ENCODE measurements around the gene VSTM2L. TPM values are rescaled to one million over a fixed set of nuclear protein-coding genes. Genes with fewer than 3 reads are reported as not detected.

VSTM2L gene
- total RNA-seq, 4 donors from 2014 or later = 7.5 to 11.7 (median 10.1) TPM

DNA sequence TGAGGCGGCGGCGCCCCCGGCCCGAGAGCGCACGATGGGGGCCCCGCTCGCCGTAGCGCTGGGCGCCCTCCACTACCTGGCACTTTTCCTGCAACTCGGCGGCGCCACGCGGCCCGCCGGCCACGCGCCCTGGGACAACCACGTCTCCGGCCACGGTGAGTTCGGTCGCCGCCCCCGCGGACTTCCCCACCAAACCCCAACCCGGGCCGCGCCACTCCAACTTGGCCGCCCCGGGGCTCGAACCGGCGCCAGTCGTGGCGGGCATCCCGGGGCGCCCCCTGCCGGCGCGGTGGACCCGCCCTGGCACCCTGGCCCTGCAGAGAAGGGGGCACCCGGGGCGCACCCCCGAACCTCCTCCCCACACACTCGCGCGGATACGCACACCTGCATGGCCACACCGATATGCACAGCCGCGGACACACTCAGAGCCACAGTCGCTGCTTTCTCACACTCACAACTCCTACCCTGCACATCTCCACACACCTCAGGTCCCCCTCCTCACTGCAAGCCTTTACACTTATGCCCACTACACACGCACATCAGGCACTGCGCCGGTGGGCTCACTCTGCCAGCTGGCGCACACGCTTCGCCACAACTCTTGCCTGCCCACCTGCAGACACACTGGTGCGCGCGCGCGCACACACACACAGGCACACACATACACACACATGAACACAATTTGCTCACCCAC, 535 bp downstream of the VSTM2L start:
- peak overlapping the region; percentile 40 to 68 (median 62) for H3K27ac ChIP-seq (replicated peaks in 1 of 4)
- intact Hi-C loops (cut with DNase I) = loop anchor here (5.0 kb wide), 1 partner anchor 89 kb away; no protein-coding TSS in a partner anchor
- 62% methylated on average over 26 of the region's 67 CpGs for WGBS

DNA sequence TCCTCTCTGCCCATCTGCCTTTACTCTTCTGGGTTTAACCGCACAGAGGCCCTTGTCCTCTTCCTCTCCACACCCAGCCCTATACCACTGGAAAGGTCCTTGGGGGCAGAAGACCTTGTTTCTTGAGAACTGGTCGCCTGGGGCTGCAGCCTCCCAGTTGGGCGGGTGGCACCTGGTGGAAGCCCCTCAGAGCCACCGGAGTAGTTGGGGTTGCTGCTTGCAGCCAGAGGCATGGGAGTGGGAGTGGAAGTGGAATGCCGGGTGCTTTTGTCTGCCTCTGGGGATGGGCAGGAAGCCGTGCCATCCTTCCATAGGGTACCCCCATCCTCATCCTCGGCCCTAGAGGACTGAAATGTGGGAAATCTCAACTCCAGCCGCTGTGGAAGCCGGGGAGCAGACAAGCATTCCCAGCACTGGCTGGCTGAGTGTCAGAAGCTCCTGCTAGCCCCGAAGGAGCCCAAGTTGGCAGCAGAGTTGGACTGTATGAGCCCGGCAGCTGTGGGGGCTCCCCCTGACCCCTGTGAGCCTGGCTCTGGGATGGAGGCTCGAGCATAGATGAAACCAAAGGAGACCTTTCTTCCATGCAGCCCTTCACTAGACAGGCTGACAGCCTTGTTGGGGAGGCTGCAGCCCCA, 1.2 kb downstream of the VSTM2L start:
- H3K36me3 ChIP-seq = no peaks in the 10 kb centered on the region
- 65% methylated on average over 9 of the region's 12 CpGs for WGBS
- intact Hi-C loops (cut with DNase I) = loop anchor here (5.0 kb wide), 1 partner anchor 88 kb away; no protein-coding TSS in a partner anchor
- TF ChIP-seq POLR2A (IDR thresholded peaks at IDR 0.05; ENCODE audit: low read depth) (no peak), EP300 (IDR thresholded peaks at IDR 0.05) (no peak), POLR2AphosphoS5 (IDR thresholded peaks at IDR 0.05) (no peak)
- TF ChIP-seq, protein P1, sequence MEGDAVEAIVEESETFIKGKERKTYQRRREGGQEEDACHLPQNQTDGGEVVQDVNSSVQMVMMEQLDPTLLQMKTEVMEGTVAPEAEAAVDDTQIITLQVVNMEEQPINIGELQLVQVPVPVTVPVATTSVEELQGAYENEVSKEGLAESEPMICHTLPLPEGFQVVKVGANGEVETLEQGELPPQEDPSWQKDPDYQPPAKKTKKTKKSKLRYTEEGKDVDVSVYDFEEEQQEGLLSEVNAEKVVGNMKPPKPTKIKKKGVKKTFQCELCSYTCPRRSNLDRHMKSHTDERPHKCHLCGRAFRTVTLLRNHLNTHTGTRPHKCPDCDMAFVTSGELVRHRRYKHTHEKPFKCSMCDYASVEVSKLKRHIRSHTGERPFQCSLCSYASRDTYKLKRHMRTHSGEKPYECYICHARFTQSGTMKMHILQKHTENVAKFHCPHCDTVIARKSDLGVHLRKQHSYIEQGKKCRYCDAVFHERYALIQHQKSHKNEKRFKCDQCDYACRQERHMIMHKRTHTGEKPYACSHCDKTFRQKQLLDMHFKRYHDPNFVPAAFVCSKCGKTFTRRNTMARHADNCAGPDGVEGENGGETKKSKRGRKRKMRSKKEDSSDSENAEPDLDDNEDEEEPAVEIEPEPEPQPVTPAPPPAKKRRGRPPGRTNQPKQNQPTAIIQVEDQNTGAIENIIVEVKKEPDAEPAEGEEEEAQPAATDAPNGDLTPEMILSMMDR (IDR thresholded peaks at IDR 0.05) = no peak
- peaks cover 0 to 47% (median 1%) of the 10 kb centered on the region in 4 donors for H3K27me3 ChIP-seq
- H3K4me3 ChIP-seq = peak overlapping the region in 3 of 4 donors; percentile 59 to 66 (median 59)
- H3K9me3 ChIP-seq = no peaks in the 10 kb centered on the region
- H3K27ac ChIP-seq (replicated peaks in 1 of 4) = no peak overlapping the region
- H3K4me1 ChIP-seq = peaks cover 7 to 69% (median 60%) of the 10 kb centered on the region in 4 donors
- DNase-seq (ENCODE audit: extremely low spot score) = no peak

More for the DNA sequence above, 535 bp downstream of the VSTM2L start:
- H3K27me3 ChIP-seq = peaks cover 0 to 47% (median 1%) of the 10 kb centered on the region in 4 donors
- peaks cover 7 to 75% (median 66%) of the 10 kb centered on the region in 4 donors for H3K4me1 ChIP-seq
- TF ChIP-seq, protein P1 (IDR thresholded peaks at IDR 0.05) = peak in 2 of 3 experiments; percentile 10 to 33
- TF ChIP-seq POLR2A (IDR thresholded peaks at IDR 0.05; ENCODE audit: low read depth) = no peak
- no peak for TF ChIP-seq POLR2AphosphoS5 (IDR thresholded peaks at IDR 0.05)
- DNase-seq (ENCODE audit: extremely low spot score) = no peak
- H3K9me3 ChIP-seq = no peaks in the 10 kb centered on the region
- H3K36me3 ChIP-seq = no peaks in the 10 kb centered on the region
- H3K4me3 ChIP-seq = peak overlapping the region; percentile 58 to 66 (median 59)

DNA sequence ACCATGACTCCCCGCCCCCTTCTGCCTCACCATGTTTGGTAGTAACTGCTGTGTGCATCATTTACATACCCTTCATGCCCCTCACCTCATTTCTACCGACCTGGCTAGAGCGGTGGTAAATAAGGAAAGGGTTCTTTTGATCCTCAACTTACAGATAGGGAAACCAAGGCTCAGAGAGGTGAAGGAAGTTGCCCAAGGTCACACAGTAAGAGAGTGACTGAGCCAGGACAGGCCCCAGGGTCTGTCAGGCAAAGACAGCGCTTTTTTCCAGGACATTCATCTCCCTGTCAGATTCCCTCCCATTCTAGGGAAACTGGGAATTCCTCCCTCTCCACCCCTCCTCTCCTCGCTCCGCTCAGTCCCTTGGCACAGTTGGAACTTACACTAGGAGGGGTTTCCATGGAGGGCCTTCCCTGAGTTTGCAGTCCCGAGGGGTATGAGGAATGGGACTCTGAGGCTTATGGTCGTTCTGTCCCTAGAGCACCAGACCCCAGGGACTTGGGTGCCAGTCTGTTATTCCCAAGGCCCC, 2.0 kb downstream of the VSTM2L start:
- H3K27me3 ChIP-seq = peaks cover 0 to 47% (median 1%) of the 10 kb centered on the region in 4 donors
- peak overlapping the region in 2 of 4 donors; percentile 14 to 24 for H3K27ac ChIP-seq (replicated peaks in 1 of 4)

GRCh38 chr20:37905671-37906613, 3.0 kb downstream of the VSTM2L start:
- H3K27ac ChIP-seq (replicated peaks in 1 of 4) = peak overlapping the region in 1 of 4 donors; percentile 24

More for the DNA sequence above, 2.0 kb downstream of the VSTM2L start:
- H3K9me3 ChIP-seq = no peaks in the 10 kb centered on the region
- no peak for TF ChIP-seq POLR2A (IDR thresholded peaks at IDR 0.05; ENCODE audit: low read depth)
- no peak for TF ChIP-seq POLR2AphosphoS5 (IDR thresholded peaks at IDR 0.05)
- TF ChIP-seq EP300 (IDR thresholded peaks at IDR 0.05) = no peak
- TF ChIP-seq, protein P1 (IDR thresholded peaks at IDR 0.05) = no peak
- 67% methylated on average over 8 of the region's 8 CpGs for WGBS
- H3K36me3 ChIP-seq = no peaks in the 10 kb centered on the region
- intact Hi-C loops (cut with DNase I) = loop anchor here (5.0 kb wide), 1 partner anchor 87 kb away; no protein-coding TSS in a partner anchor
- H3K4me1 ChIP-seq = peaks cover 7 to 65% (median 60%) of the 10 kb centered on the region in 4 donors
- no peak overlapping the region for H3K4me3 ChIP-seq
- no peak for DNase-seq (ENCODE audit: extremely low spot score)

More at GRCh38 chr20:37905671-37906613, 3.0 kb downstream of the VSTM2L start:
- intact Hi-C loops (cut with DNase I) = no loop called here
- Histone ChIP-seq H3K9me3 (no peaks in the 10 kb centered on the region), H3K27me3 (peaks cover 0 to 44% (median 1%) of the 10 kb centered on the region in 4 donors), H3K4me3 (no peak overlapping the region), H3K36me3 (no peaks in the 10 kb centered on the region), H3K4me1 (peaks cover 7 to 65% (median 60%) of the 10 kb centered on the region in 4 donors)
- TF ChIP-seq EP300 (IDR thresholded peaks at IDR 0.05) (no peak), POLR2AphosphoS5 (IDR thresholded peaks at IDR 0.05) (no peak), POLR2A (IDR thresholded peaks at IDR 0.05; ENCODE audit: low read depth) (no peak)
- TF ChIP-seq, protein P1 (IDR thresholded peaks at IDR 0.05) = no peak
- WGBS = 85% methylated on average over 16 of the region's 16 CpGs
- no peak for DNase-seq (ENCODE audit: extremely low spot score)
